Hepatocyte (in vitro differentiated cells): ENCODE results near the gene TST.

Experiments
- CTCF ChIP-seq: fragments of 200-600 bp; sonication (generic); IDR thresholded peaks from 2 replicates; pipeline ENCODE4 v1.5.1; 2016; ENCODE audit warnings: antibody characterized with exemption, mild to moderate bottlenecking; ENCODE audit not compliant: poor library complexity
- EZH2 ChIP-seq: fragments of 200-600 bp; sonication (generic); IDR thresholded peaks from 2 replicates; pipeline ENCODE4 v1.6.1; 2016; ENCODE audit warnings: antibody characterized with exemption, mild to moderate bottlenecking, borderline replicate concordance
- EZH2phosphoT487 ChIP-seq: fragments of 200-600 bp; sonication (generic); IDR thresholded peaks from one replicate; pipeline ENCODE4 v1.6.1; 2018; ENCODE audit warnings: antibody characterized with exemption, mild to moderate bottlenecking, low read depth, moderate library complexity; ENCODE audit not compliant: unreplicated experiment, severe bottlenecking

- TF ChIP-seq EZH2 (no peak), CTCF (no peak), EZH2phosphoT487 (no peak)
These were observed 11.5 kb upstream of the TST start for GRCh38 chr22:37030560-37031281.
